ENCODE results near the gene GPRASP1. TPM values are rescaled to one million over a fixed set of nuclear protein-coding genes. Genes with fewer than 3 reads are reported as not detected.
"Not testable (repeated sequence)": the region's sequence is repeated elsewhere in the genome, so short reads cannot be mapped to it uniquely, and the experiment has no call there.

GPRASP1 gene
- total and polyA plus RNA-seq, 8 donors, result 2.3 to 25.0 (median 20.5) TPM

GRCh38 chrX:102652031-102652688 is 877 bp downstream of the GPRASP1 start:
- peak in 2 of 4 donors; percentile 23 to 72 for DNase-seq
- peak; percentile 73 for ATAC-seq
- no peaks in the 10 kb centered on the region for H3K4me1 ChIP-seq
- no peak overlapping the region for H3K27ac ChIP-seq
- peak overlapping the region; percentile 32 to 43 for H3K4me3 ChIP-seq
- TF ChIP-seq, protein P1, sequence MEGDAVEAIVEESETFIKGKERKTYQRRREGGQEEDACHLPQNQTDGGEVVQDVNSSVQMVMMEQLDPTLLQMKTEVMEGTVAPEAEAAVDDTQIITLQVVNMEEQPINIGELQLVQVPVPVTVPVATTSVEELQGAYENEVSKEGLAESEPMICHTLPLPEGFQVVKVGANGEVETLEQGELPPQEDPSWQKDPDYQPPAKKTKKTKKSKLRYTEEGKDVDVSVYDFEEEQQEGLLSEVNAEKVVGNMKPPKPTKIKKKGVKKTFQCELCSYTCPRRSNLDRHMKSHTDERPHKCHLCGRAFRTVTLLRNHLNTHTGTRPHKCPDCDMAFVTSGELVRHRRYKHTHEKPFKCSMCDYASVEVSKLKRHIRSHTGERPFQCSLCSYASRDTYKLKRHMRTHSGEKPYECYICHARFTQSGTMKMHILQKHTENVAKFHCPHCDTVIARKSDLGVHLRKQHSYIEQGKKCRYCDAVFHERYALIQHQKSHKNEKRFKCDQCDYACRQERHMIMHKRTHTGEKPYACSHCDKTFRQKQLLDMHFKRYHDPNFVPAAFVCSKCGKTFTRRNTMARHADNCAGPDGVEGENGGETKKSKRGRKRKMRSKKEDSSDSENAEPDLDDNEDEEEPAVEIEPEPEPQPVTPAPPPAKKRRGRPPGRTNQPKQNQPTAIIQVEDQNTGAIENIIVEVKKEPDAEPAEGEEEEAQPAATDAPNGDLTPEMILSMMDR (IDR thresholded peaks at IDR 0.05), result peak; percentile 32 to 33
- intact Hi-C loops (cut with DNase I), result no loop called here
- no peaks in the 10 kb centered on the region for H3K36me3 ChIP-seq
- no peaks in the 10 kb centered on the region for H3K27me3 ChIP-seq
- H3K9me3 ChIP-seq, result no peaks in the 10 kb centered on the region

- Histone ChIP-seq H3K4me3 (no peak overlapping the region), H3K27me3 (no peaks in the 10 kb centered on the region), H3K36me3 (no peaks in the 10 kb centered on the region), H3K27ac (no peak overlapping the region), H3K9me3 (no peaks in the 10 kb centered on the region), H3K4me1 (no peaks in the 10 kb centered on the region)
- no peak for DNase-seq
- TF ChIP-seq, protein P1 (IDR thresholded peaks at IDR 0.05), result no peak
- intact Hi-C loops (cut with DNase I), result no loop called here
- no peak for ATAC-seq
These were observed 3.4 kb downstream of the GPRASP1 start for GRCh38 chrX:102654696-102655095.

- no peak for DNase-seq
- TF ChIP-seq, protein P1 (IDR thresholded peaks at IDR 0.05), result no peak
- intact Hi-C loops (cut with DNase I), result no loop called here
- Histone ChIP-seq H3K4me1 (no peaks in the 10 kb centered on the region), H3K27me3 (no peaks in the 10 kb centered on the region), H3K9me3 (no peaks in the 10 kb centered on the region), H3K4me3 (no peak overlapping the region), H3K27ac (no peak overlapping the region), H3K36me3 (no peaks in the 10 kb centered on the region)
- ATAC-seq, result no peak
These were observed 7.3 kb downstream of the GPRASP1 start for GRCh38 chrX:102658556-102658955.

DNA sequence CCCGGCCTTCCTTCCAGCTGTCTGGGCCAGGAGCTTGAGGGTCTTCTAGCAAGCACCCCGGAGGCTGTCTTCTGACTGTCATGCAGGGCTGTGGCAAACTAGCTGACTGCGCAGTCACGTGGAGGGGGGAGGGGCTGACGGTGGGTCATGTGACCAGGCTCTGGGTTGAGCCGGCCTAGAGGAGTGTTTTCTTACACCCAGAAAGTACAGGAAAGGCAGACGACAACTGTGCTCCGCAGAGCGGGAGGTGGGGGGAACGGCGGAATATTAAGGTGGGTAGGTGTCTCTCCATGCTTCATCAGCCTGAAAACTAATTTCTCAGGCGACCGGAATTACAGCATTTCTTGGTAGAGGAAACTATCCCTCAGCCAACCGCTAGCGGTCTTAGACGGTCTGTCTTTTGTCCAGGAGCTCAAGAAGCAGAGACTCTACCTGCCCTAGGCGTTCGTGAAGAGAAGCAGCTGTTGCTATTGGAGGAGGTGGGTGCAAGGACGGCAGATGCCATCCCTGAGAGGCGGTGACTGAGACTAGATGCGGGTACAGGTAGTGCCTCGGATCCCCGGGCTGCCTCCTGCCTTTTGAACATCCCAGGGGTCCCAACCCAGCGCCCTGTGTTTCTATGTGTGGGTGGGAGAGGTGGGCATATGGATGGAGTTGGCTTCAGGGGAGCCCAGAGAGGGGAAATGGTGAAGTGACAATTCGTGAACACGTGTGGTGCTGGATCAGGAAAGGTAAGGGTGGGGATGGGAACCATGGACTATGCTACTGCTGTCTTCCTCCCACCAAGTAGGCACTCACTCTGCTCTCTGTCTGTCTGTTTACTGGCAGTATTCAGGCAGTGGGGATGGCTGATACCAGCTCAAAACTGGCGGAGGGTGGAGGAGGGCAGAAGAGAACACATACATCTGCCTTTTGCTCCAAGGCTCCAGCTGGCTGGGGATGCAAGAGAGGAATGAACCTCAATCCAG is 8.8 kb downstream of the GPRASP1 start:
- ATAC-seq (peak; percentile 98), DNase-seq (peak; percentile 74 to 93 (median 86))
- peak overlapping the region in 1 of 2 donors; percentile 53 for H3K27ac ChIP-seq
- TF ChIP-seq, protein P1 (IDR thresholded peaks at IDR 0.05), result no peak
- H3K4me1 ChIP-seq, result no peaks in the 10 kb centered on the region
- intact Hi-C loops (cut with DNase I), result no loop called here
- H3K36me3 ChIP-seq, result no peaks in the 10 kb centered on the region
- peak overlapping the region; percentile 23 to 39 for H3K4me3 ChIP-seq
- H3K9me3 ChIP-seq, result no peaks in the 10 kb centered on the region
- no peaks in the 10 kb centered on the region for H3K27me3 ChIP-seq

DNA sequence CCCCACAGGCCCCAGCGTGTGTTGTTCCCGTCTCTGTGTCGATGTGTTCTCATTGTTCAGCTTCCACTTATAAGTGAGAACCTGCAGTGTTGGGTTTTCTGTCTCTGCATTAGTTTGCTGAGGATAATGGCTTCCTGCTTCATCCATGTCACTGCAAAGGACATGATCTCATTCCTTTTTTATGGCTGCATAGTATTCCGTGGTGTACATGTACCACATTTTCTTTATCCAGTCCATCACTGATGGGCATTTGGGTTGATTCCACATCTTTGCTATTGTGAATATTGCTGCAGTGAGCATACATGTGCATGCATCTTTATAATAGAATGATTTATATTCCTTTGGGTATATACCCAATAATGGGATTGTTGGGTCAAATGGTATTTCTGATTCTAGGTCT is 12.5 kb downstream of the GPRASP1 start:
- H3K27ac ChIP-seq; ATAC-seq; H3K36me3 ChIP-seq; H3K4me1 ChIP-seq; H3K4me3 ChIP-seq; H3K27me3 ChIP-seq; H3K9me3 ChIP-seq; DNase-seq; intact Hi-C loops (cut with DNase I): not testable (repeated sequence)

DNA sequence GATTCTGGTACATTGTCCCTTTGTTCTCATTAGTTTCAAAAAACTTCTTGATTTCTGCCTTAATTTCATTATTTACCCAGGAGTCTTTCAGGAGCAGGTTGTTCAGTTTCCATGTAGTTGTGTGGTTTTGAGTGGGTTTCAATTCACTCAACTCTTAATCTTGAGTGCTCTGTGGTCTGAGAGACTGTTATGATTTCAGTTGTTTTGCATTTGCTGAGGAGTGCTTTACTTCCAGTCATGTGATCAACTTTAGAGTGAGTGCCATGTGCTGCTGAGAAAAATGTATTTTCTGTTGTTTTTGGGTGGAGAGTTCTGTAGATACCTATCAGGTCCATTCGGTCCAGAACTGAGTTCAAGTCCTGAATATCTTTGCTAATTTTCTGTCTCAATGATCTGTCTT is 15.8 kb downstream of the GPRASP1 start:
- H3K27ac ChIP-seq, result not testable (repeated sequence)

More for the DNA sequence above, 15.8 kb downstream of the GPRASP1 start:
- H3K9me3 ChIP-seq; H3K36me3 ChIP-seq; H3K4me1 ChIP-seq; DNase-seq; intact Hi-C loops (cut with DNase I); H3K27me3 ChIP-seq; H3K4me3 ChIP-seq; ATAC-seq: not testable (repeated sequence)

Data from left lung (tissue), 10 donors.